A549 (cell line): Measurements from ENCODE around the gene CMTM4.

ENCODE experiments used
- CTCF ChIP-seq: fragments of >200 bp; sonication (Bioruptor Twin); formaldehyde crosslinking; IDR thresholded peaks from 3 replicates; pipeline ENCODE4 v1.5.1; 2016
- JUNB ChIP-seq: fragments of >200 bp; sonication (Bioruptor Twin); formaldehyde crosslinking; IDR thresholded peaks from 2 replicates; pipeline ENCODE4 v1.6.1; 2016
- NFE2L2 ChIP-seq: fragments of 150-350 bp; conservative IDR thresholded peaks from 2 replicates; pipeline ENCODE4 v1.6.1; 2014; ENCODE audit warnings: low read length
- POLR2A ChIP-seq: IDR thresholded peaks from 2 replicates; pipeline ENCODE4 v1.6.1; 2012; ENCODE audit warnings: mild to moderate bottlenecking, low read length

GRCh38 chr16:66578651-66579531 lies 117.7 kb downstream of the CMTM4 start, which contains the start of gene CMTM2:
- TF ChIP-seq CTCF (no peak), POLR2A (no peak), JUNB (no peak), NFE2L2 (no peak)
